Prostate gland (tissue), 2 donors: ENCODE measurements around the gene ALKAL2. TPM values are rescaled to one million over a fixed set of nuclear protein-coding genes. Genes with fewer than 3 reads are reported as not detected.
A peak's percentile ranks its signal among the peaks of the same experiment; 100 is the strongest.

ENCODE experiments used
- DNase-seq: peaks from one replicate; pipeline ENCODE4 v3.0.0-alpha.2; 2019; ENCODE audit warnings: low spot score
- H3K27ac ChIP-seq, 2 donors: fragments of 200-600 bp; sonication (generic); 2 replicates each; pipeline ENCODE4 v1.5.1; 2017 to 2019
- H3K27me3 ChIP-seq: fragments of 200-600 bp; sonication (generic); replicated peaks from 2 replicates; pipeline ENCODE4 v1.5.1; 2019; ENCODE audit not compliant: insufficient read depth
- H3K36me3 ChIP-seq, 2 donors: fragments of 200-600 bp; sonication (generic); 1 replicate in 1 of 2; 2 replicates in 1 of 2; pipeline versions ENCODE4 v1.5.1 to v1.8.1; 2017 to 2019
- H3K4me1 ChIP-seq: fragments of 200-600 bp; sonication (generic); replicated peaks from 2 replicates; pipeline ENCODE4 v1.5.1; 2019
- H3K4me3 ChIP-seq, 2 donors: fragments of 200-600 bp; sonication (generic); 2 replicates each; pipeline ENCODE4 v1.5.1; 2017 to 2019
- H3K9me3 ChIP-seq: fragments of 200-600 bp; sonication (generic); 2 replicates; pipeline ENCODE4 v1.5.1; 2017
- CTCF ChIP-seq, 4 experiments: fragments of 200-600 bp in 2 of 4; fragments of 450-650 bp in 2 of 4; sonication (generic) in 2 of 4; IDR thresholded peaks; 1 replicate in 3 of 4; 2 replicates in 1 of 4; pipeline ENCODE4 v1.5.1; 2016 to 2019; ENCODE audit warnings: antibody characterized with exemption in 4 of 4, mild to moderate bottlenecking in 2 of 4, moderate library complexity in 2 of 4
- POLR2A ChIP-seq: fragments of 450-650 bp; IDR thresholded peaks from one replicate; pipeline ENCODE4 v1.6.1; 2016; ENCODE audit warnings: antibody characterized with exemption, mild to moderate bottlenecking
- POLR2AphosphoS5 ChIP-seq: sonication (generic); formaldehyde crosslinking; IDR thresholded peaks from one replicate; pipeline ENCODE4 v1.6.1; 2017; ENCODE audit warnings: antibody characterized with exemption
- WGBS: methylation state at CpG from one replicate; pipeline ENCODE4 v1.1.5; 2018; 5-methylcytosine and 5-hydroxymethylcytosine counted together
- intact Hi-C: fragments of 100-400 bp; cut with DNase I; formaldehyde crosslinking; loops from one replicate; pipeline ENCODE4 v1.14.2; 2022
- total RNA-seq, 2 donors: library from RNA; depleted of rRNA; stranded (reverse); fragments of >200 nt; gene quantifications; one replicate each; pipeline ENCODE4 v1.1.0, GENCODE V29; 2016

Gene ALKAL2
- total RNA-seq, 2 donors from 2014 or later = 2.6 to 22.6 TPM

- intact Hi-C loops = loop anchor here (10.0 kb wide), 1 partner anchor 50 kb away; no protein-coding TSS in a partner anchor
- Histone ChIP-seq H3K9me3 (no peaks in the 10 kb centered on the region), H3K27ac (no peak overlapping the region), H3K36me3 (no peaks in the 10 kb centered on the region), H3K4me3 (no peak overlapping the region), H3K27me3 (peaks cover 2% of the 10 kb centered on the region), H3K4me1 (no peaks in the 10 kb centered on the region)
- no peak for TF ChIP-seq CTCF (IDR thresholded peaks at IDR 0.05)
- TF ChIP-seq POLR2AphosphoS5 = no peak
- no peak for TF ChIP-seq POLR2A
- WGBS = 85% methylated on average over 5 of the region's 5 CpGs
- DNase-seq = no peak
Observed at GRCh38 chr2:295090-295489, 7.2 kb upstream of the ALKAL2 start.

GRCh38 chr2:290090-290722, 2.3 kb upstream of the ALKAL2 start:
- Histone ChIP-seq H3K27ac (no peak overlapping the region), H3K9me3 (no peaks in the 10 kb centered on the region), H3K4me3 (peak overlapping the region; percentile 26 to 35), H3K27me3 (peaks cover 8% of the 10 kb centered on the region), H3K36me3 (no peaks in the 10 kb centered on the region), H3K4me1 (peaks cover 6% of the 10 kb centered on the region)
- TF ChIP-seq POLR2A = no peak
- TF ChIP-seq CTCF (IDR thresholded peaks at IDR 0.05) = peak; percentile 35 to 73 (median 63)
- peak; percentile 14 for TF ChIP-seq POLR2AphosphoS5
- WGBS = 13% methylated on average over 15 of the region's 15 CpGs
- intact Hi-C loops = loop anchor here (10.0 kb wide), 1 partner anchor 45 kb away; no protein-coding TSS in a partner anchor
- DNase-seq = peak; percentile 69

- intact Hi-C loops = loop anchor here (10.0 kb wide), 1 partner anchor 45 kb away; no protein-coding TSS in a partner anchor
- DNase-seq = no peak
- TF ChIP-seq CTCF (IDR thresholded peaks at IDR 0.05) (no peak), POLR2AphosphoS5 (no peak), POLR2A (no peak)
- no peaks in the 10 kb centered on the region for H3K9me3 ChIP-seq
- H3K4me1 ChIP-seq = peaks cover 10% of the 10 kb centered on the region
- H3K27me3 ChIP-seq = peaks cover 8% of the 10 kb centered on the region
- H3K36me3 ChIP-seq = no peaks in the 10 kb centered on the region
- 2% methylated on average over 55 of the region's 60 CpGs for WGBS
- peak overlapping the region; percentile 26 to 35 for H3K4me3 ChIP-seq
- H3K27ac ChIP-seq = no peak overlapping the region
Observed at GRCh38 chr2:289362-290089, 1.6 kb upstream of the ALKAL2 start.

- WGBS = 4% methylated on average over 21 of the region's 42 CpGs
- H3K4me3 ChIP-seq = peak overlapping the region in 1 of 2 donors; percentile 35
- intact Hi-C loops = no loop called here
- no peak overlapping the region for H3K27ac ChIP-seq
- peaks cover 10% of the 10 kb centered on the region for H3K4me1 ChIP-seq
- H3K36me3 ChIP-seq = no peaks in the 10 kb centered on the region
- H3K27me3 ChIP-seq = peaks cover 8% of the 10 kb centered on the region
- TF ChIP-seq CTCF (IDR thresholded peaks at IDR 0.05) (no peak), POLR2A (no peak), POLR2AphosphoS5 (no peak)
- H3K9me3 ChIP-seq = no peaks in the 10 kb centered on the region
- DNase-seq = no peak
Observed at GRCh38 chr2:288758-289361, 969 bp upstream of the ALKAL2 start.
